GM12891 (cell line): ENCODE measurements around the gene MIER2.

ENCODE experiments used
- POLR2A ChIP-seq: IDR thresholded peaks from 2 replicates; pipeline ENCODE4 v1.6.1; 2011; ENCODE audit warnings: low read depth, low read length, control low read depth
- POLR2AphosphoS5 ChIP-seq: IDR thresholded peaks from 2 replicates; pipeline ENCODE4 v1.6.1; 2011; ENCODE audit warnings: low read depth, low read length, control low read depth
- TAF1 ChIP-seq: IDR thresholded peaks from 2 replicates; pipeline ENCODE4 v1.6.1; 2011; ENCODE audit warnings: low read depth, low read length, control low read depth

DNA sequence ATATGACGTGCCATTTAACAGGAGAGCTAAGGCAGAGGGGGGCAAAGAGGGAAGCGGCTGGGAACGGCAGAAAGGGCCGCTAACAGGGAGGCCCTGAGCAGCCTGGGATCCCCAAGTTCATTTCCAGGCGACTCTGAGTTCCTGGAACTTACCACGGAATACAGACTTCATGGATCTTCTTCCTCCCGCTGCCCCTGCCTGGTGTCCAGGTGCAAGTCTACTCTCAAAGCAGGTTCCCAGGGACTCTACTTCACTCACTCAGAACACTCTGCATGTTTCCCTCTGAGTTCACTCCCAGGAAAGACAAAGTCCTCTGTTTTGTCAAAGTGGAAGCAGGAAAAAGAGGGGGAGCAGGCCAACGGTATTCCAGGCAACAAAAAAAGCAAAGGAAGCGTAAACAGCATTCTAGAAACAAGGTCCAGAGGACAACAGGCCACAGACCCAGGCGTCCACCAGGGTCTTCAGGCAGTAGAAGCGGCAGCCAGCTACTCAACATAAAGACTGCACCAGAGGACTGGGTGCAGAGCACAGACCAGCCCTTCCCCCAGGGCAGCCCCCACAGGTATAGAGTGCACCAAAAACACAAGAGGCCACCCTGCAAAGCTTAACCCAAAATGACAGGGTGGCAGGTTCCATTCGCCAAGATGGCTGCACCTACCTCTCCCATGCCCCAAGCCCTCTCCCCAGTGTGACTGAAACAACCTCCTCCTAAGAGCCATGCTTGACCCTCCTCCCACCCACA lies 3.0 kb downstream of the MIER2 start:
- TF ChIP-seq POLR2A (no peak), TAF1 (no peak), POLR2AphosphoS5 (no peak)
